GM19372 (cell line): ENCODE results near the gene CLSTN3.

Experiments used
- ATAC-seq: cut with Tn5 transposase; IDR thresholded peaks from one replicate; pipeline ENCODE4 v1.9.1; 2021; ENCODE audit warnings: mild to moderate bottlenecking, low read depth, moderate library complexity; ENCODE audit not compliant: unreplicated experiment

The CLSTN3 gene

GRCh38 chr12:7123806-7124522 lies 6.2 kb upstream of the CLSTN3 start:
- ATAC-seq, result no peak

GRCh38 chr12:7125632-7126227 lies 4.4 kb upstream of the CLSTN3 start:
- ATAC-seq, result no peak

- no peak for ATAC-seq
These were observed 2.1 kb upstream of the CLSTN3 start for GRCh38 chr12:7127916-7128626.

GRCh38 chr12:7128681-7129286 lies 1.4 kb upstream of the CLSTN3 start, which contains the start of gene RBP5:
TSS of gene RBP5 (minus strand) at chr12:7128889. CDS start at chr12:7128775, 114 bp downstream.
- no peak for ATAC-seq

GRCh38 chr12:7129287-7129871 lies 792 bp upstream of the CLSTN3 start:
- no peak for ATAC-seq

GRCh38 chr12:7130701-7131501 lies 730 bp downstream of the CLSTN3 start:
- ATAC-seq, result no peak

GRCh38 chr12:7131502-7131866 lies 1.3 kb downstream of the CLSTN3 start:
- ATAC-seq, result no peak

GRCh38 chr12:7134396-7135166 lies 4.4 kb downstream of the CLSTN3 start:
- ATAC-seq, result no peak

DNA sequence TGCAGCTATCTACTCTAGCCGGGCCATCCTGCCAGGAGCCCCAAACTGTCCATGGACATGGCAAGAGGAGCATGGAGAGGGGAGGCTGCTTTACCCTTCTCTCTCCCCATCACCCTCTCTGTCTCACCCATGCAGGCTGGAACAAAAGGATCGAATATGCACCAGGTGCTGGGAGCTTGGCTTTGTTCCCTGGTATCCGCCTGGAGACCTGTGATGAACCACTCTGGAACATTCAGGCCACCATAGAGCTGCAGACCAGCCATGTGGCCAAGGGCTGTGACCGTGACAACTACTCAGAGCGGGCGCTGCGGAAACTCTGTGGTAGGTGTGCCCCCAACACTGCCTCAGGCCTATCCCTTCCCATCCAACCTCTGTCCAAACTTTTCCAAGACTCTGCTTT lies 5.9 kb downstream of the CLSTN3 start:
- no peak for ATAC-seq

GRCh38 chr12:7136676-7137075 lies 6.5 kb downstream of the CLSTN3 start:
- ATAC-seq, result no peak

DNA sequence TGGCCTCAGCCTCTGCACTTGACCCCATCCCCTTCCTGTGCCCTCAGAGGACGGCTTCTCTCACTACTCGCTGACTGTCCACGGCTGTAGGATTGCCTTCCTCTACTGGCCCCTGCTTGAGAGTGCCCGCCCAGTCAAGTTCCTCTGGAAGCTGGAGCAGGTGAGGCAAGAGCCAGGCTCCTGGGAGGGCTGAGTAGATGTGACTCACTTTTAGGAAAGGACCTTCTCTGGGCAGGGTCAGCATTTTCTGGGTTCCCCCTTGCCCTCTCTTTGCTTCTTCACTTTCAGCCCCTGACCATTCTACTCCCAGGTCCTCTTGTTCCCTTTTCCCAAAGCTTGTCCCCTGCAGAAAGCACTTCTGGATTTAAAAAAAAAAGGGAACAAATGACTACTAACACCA lies 7.7 kb downstream of the CLSTN3 start:
- no peak for ATAC-seq

- no peak for ATAC-seq
These were observed 9.0 kb downstream of the CLSTN3 start for GRCh38 chr12:7139200-7139599.

GRCh38 chr12:7141351-7142005 lies 11.3 kb downstream of the CLSTN3 start:
- ATAC-seq, result no peak

GRCh38 chr12:7142056-7142644 lies 12.0 kb downstream of the CLSTN3 start:
- no peak for ATAC-seq

- no peak for ATAC-seq
These were observed 12.8 kb downstream of the CLSTN3 start for GRCh38 chr12:7142809-7143465.

GRCh38 chr12:7143564-7143963 lies 13.4 kb downstream of the CLSTN3 start:
- ATAC-seq, result no peak

DNA sequence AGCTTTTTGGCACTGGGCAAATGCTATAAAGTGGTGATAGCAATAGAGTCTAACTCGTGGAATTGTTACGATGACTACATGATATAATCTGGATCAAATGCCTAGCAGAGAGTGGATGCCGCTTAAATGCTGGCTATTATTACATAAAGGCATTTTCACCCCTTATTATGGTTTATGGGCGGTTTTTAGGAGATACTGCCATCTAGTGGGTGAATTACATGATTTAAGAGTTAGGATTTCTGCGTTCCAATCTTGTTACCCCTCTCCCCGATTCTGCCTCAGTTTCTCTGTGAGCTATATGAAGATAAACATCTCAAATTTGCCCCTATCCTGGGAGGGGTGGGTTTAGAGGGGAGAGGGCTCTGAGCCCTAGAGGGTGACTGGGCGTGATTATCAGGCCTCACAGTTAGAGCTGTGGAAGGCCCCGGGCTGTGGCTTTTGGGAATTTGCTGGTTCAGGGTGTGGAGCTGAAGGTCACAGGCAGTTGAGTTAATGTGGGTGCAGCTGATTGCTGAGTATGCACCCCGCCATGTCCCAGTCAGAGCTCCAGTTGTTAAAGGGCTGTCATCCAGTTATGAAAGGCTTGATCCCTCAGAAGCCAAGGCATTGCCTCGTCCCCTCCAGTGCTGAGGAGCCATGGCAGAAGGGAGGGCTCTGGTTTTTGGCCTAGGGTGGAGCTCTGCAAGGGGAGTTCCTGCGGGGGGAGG lies 14.4 kb downstream of the CLSTN3 start:
- ATAC-seq, result no peak
